OCI-LY3 (cell line): ENCODE measurements around the gene HAGH.

Source experiments
- H2AFZ ChIP-seq: fragments of 200-600, 300-600 bp; shearing (Covaris generic); 2 replicates; pipeline ENCODE4 v1.6.0; 2014; ENCODE audit warnings: antibody characterized with exemption, low read depth, low read length
- H3K27ac ChIP-seq: fragments of 200-600, 300-600 bp; sonication (generic); 2 replicates; pipeline ENCODE4 v1.5.1; 2014; ENCODE audit warnings: mild to moderate bottlenecking, low read length, moderate library complexity, mixed read lengths
- H3K27me3 ChIP-seq: fragments of 200-600, 300-600 bp; sonication (generic); 2 replicates; pipeline ENCODE4 v1.6.1; 2014; ENCODE audit warnings: low read depth, low read length, mixed read lengths
- H3K36me3 ChIP-seq: fragments of 200-600, 300-600 bp; sonication (generic); replicated peaks from 2 replicates; pipeline ENCODE3; 2014; ENCODE audit warnings: low read depth, low read length, mixed read lengths
- H3K4me1 ChIP-seq: fragments of 300-600, 200-600 bp; sonication (generic); 2 replicates; pipeline ENCODE4 v1.6.1; 2014; ENCODE audit warnings: low read length, mixed read lengths
- H3K4me2 ChIP-seq: fragments of 200-600, 300-600 bp; sonication (generic); 2 replicates; pipeline ENCODE4 v1.6.1; 2014; ENCODE audit warnings: low read length, mixed read lengths
- H3K4me3 ChIP-seq: fragments of 300-600, 200-600 bp; sonication (generic); 2 replicates; pipeline ENCODE4 v1.5.1; 2014; ENCODE audit warnings: antibody characterized with exemption, mild to moderate bottlenecking, low read length, moderate library complexity
- H3K79me2 ChIP-seq: fragments of 300-600, 200-600 bp; shearing (Covaris generic); 2 replicates; pipeline ENCODE4 v1.6.1; 2014; ENCODE audit warnings: mild to moderate bottlenecking, low read length, mixed read lengths
- H3K9ac ChIP-seq: fragments of 300-600, 200-600 bp; shearing (Covaris generic); 2 replicates; pipeline ENCODE4 v1.6.0; 2014; ENCODE audit warnings: mild to moderate bottlenecking, low read length, moderate library complexity
- H3K9me3 ChIP-seq: fragments of 200-600, 300-600 bp; shearing (Covaris generic); 2 replicates; pipeline ENCODE4 v1.6.1; 2014; ENCODE audit warnings: low read length, mixed read lengths; ENCODE audit not compliant: insufficient read depth
- H4K20me1 ChIP-seq: fragments of 200-600, 300-600 bp; sonication (generic); 2 replicates; pipeline ENCODE4 v1.6.1; 2016; ENCODE audit warnings: low read length, mixed read lengths; ENCODE audit not compliant: insufficient read depth
- CTCF ChIP-seq: fragments of 200-600, 300-600 bp; sonication (generic); IDR thresholded peaks from 2 replicates; pipeline ENCODE4 v1.5.1; 2014; ENCODE audit warnings: antibody characterized with exemption, low read length, low read depth
- EZH2phosphoT487 ChIP-seq: fragments of 200-600 bp; shearing (Covaris generic); IDR thresholded peaks from 2 replicates; pipeline ENCODE4 v1.6.1; 2018; ENCODE audit warnings: antibody characterized with exemption, mixed run types, low read depth

The HAGH gene

GRCh38 chr16:1845985-1846384 lies 19.4 kb upstream of the HAGH start:
- H3K9me3 ChIP-seq = no peaks in the 10 kb centered on the region
- no peak overlapping the region for H2AFZ ChIP-seq
- no peak overlapping the region for H3K9ac ChIP-seq
- H3K27me3 ChIP-seq = no peaks in the 10 kb centered on the region
- H3K4me1 ChIP-seq = no peaks in the 10 kb centered on the region
- no peaks in the 10 kb centered on the region for H3K36me3 ChIP-seq
- H3K4me3 ChIP-seq = no peak overlapping the region
- H3K4me2 ChIP-seq = no peak overlapping the region
- no peaks in the 10 kb centered on the region for H4K20me1 ChIP-seq
- no peak for TF ChIP-seq CTCF
- TF ChIP-seq EZH2phosphoT487 = no peak
- no peak overlapping the region for H3K27ac ChIP-seq
- no peaks in the 10 kb centered on the region for H3K79me2 ChIP-seq

DNA sequence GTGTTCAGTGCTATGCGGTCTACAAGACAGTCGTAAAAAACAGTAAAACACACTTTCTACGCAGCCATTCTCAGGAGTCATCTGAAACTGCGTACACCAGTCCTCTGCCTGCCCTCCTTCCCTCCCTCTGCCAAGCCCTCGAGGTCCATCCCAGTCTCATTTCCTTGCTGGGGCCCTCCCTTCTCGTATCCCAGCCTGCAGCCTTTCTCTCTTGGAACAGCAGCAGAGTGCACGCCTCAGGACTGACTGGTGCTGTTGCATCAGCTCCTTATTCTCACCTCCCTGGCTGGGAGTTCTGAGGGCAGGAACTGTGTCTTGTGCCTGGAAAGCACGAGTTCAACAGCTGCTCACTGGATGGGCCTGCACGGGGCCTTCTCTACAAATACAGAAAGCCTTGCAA lies 12.9 kb upstream of the HAGH start:
- no peak overlapping the region for H3K4me2 ChIP-seq
- H3K27ac ChIP-seq = no peak overlapping the region
- H3K27me3 ChIP-seq = no peaks in the 10 kb centered on the region
- no peaks in the 10 kb centered on the region for H4K20me1 ChIP-seq
- no peak overlapping the region for H2AFZ ChIP-seq
- no peak overlapping the region for H3K4me3 ChIP-seq
- H3K9ac ChIP-seq = no peak overlapping the region
- TF ChIP-seq CTCF (no peak), EZH2phosphoT487 (no peak)
- H3K4me1 ChIP-seq = no peaks in the 10 kb centered on the region
- H3K36me3 ChIP-seq = no peaks in the 10 kb centered on the region
- H3K79me2 ChIP-seq = no peaks in the 10 kb centered on the region
- H3K9me3 ChIP-seq = no peaks in the 10 kb centered on the region

DNA sequence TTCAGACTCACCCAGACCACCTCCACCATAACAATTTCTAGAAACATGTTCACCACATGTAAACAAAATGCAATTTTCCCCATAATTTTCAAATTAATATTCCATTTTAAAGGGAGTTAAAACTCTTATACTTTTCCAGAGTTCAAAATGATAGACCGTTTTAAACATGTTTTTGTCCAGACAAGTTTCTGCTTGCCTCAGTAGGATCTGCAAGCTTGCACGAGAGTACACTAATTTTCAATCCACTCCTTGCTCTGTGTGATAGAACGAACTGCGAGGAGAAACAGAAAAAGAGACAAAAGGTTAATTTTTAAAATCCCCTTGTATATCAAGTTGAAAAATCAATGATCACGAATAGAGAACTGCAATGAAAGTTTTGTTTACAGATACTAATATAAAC lies 7.5 kb upstream of the HAGH start:
- H3K27ac ChIP-seq = no peak overlapping the region
- H2AFZ ChIP-seq = no peak overlapping the region
- no peak overlapping the region for H3K4me3 ChIP-seq
- no peaks in the 10 kb centered on the region for H3K4me1 ChIP-seq
- TF ChIP-seq CTCF (no peak), EZH2phosphoT487 (no peak)
- H3K79me2 ChIP-seq = peaks cover 7% of the 10 kb centered on the region; the same call in 1 of the 2 replicates
- H3K36me3 ChIP-seq = peaks cover 3% of the 10 kb centered on the region
- H3K9ac ChIP-seq = no peak overlapping the region
- no peak overlapping the region for H3K4me2 ChIP-seq
- no peaks in the 10 kb centered on the region for H4K20me1 ChIP-seq
- H3K9me3 ChIP-seq = no peaks in the 10 kb centered on the region
- no peaks in the 10 kb centered on the region for H3K27me3 ChIP-seq

DNA sequence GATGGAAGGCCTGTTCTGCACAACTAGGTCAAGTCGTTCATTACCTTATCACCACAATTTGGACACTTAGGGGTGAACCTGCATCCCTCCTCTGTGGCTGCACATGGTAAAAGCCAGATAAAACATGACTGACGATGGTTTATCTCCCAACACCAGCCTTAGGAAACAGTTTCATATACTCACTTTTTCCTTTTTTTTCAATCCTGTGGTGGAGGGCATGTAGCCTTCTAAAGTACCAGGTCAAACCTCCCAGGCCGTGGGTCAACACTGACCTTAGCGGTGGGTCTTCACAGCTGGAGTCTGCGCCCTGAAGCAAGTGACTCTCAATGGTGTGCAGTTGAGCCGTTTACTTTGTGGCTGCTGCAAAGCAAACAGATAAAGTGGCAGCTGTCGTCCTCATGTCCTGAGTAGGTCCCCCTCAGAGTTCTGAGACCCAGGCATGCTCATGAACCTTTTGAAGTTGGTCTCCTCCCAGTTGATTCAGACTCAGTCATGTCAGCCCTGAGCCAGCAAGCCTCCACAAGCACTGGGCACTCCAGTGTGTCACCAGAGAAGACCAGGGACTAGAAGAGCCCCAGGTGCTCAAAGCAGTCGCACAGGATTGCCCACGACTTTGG lies 6.3 kb upstream of the HAGH start:
- H3K27ac ChIP-seq = no peak overlapping the region
- TF ChIP-seq EZH2phosphoT487 (no peak), CTCF (no peak)
- H3K79me2 ChIP-seq = peaks cover 16% of the 10 kb centered on the region
- no peaks in the 10 kb centered on the region for H3K27me3 ChIP-seq
- H3K36me3 ChIP-seq = peaks cover 3% of the 10 kb centered on the region
- no peak overlapping the region for H2AFZ ChIP-seq
- no peak overlapping the region for H3K4me2 ChIP-seq
- H4K20me1 ChIP-seq = no peaks in the 10 kb centered on the region
- H3K9me3 ChIP-seq = no peaks in the 10 kb centered on the region
- H3K4me3 ChIP-seq = no peak overlapping the region
- H3K9ac ChIP-seq = no peak overlapping the region
- H3K4me1 ChIP-seq = peaks cover 4% of the 10 kb centered on the region; the same call in 1 of the 2 replicates
